ENCODE data around the gene LCTL. TPM values are rescaled to one million over a fixed set of nuclear protein-coding genes. Genes with fewer than 3 reads are reported as not detected.

LCTL gene
- total RNA-seq, 2 experiments from 2014 or later: not detected

DNA sequence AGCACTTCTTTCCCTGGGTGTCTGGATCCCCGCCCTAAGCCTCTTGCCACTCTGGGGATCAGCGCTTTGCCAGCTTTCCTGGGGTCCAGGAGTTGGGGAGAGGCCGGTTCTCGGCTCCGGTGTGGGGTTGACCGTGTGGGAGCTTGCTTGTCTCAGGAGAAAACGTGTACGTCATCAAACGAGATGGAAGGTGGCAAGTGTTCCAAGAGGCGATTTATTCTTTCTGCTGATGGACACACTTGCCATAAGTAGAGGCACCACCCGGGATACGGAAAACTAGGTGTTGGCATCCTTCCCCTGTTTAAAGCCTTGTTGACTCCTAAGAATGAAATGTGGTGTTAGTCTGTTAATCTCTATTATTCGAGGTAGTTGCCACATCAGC is 60.4 kb downstream of the LCTL start:
- TF ChIP-seq, protein P1, sequence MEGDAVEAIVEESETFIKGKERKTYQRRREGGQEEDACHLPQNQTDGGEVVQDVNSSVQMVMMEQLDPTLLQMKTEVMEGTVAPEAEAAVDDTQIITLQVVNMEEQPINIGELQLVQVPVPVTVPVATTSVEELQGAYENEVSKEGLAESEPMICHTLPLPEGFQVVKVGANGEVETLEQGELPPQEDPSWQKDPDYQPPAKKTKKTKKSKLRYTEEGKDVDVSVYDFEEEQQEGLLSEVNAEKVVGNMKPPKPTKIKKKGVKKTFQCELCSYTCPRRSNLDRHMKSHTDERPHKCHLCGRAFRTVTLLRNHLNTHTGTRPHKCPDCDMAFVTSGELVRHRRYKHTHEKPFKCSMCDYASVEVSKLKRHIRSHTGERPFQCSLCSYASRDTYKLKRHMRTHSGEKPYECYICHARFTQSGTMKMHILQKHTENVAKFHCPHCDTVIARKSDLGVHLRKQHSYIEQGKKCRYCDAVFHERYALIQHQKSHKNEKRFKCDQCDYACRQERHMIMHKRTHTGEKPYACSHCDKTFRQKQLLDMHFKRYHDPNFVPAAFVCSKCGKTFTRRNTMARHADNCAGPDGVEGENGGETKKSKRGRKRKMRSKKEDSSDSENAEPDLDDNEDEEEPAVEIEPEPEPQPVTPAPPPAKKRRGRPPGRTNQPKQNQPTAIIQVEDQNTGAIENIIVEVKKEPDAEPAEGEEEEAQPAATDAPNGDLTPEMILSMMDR (conservative IDR thresholded peaks at IDR 0.05; ENCODE audit: low read length): no peak
- no peak for TF ChIP-seq EZH2phosphoT487 (IDR thresholded peaks at IDR 0.05; ENCODE audit: borderline replicate concordance, low read depth, low read length)
- H3K79me2 ChIP-seq (ENCODE audit: insufficient read depth, low read depth, low read length): peaks cover 89% of the 10 kb centered on the region
- intact Hi-C loops (cut with micrococcal nuclease; ENCODE audit: unreplicated experiment): loop anchor here (10.0 kb wide), 3 partner anchors 199 to 1019 kb away; partner anchors contain the start of genes C15orf61 and SMAD6
- CTCF ChIA-PET (ENCODE audit: unreplicated experiment): interaction anchor here (1.0 kb wide), 1 partner anchor 9 kb away, joined by 4 read pairs; no protein-coding TSS in a partner anchor
- H3K9me2 ChIP-seq (ENCODE audit: insufficient read depth, low read length): no peaks in the 10 kb centered on the region
- BruUV-seq (replicated peaks): TSS peak; percentile 87
- peak overlapping the region; percentile 85 for H3K27ac ChIP-seq (ENCODE audit: low read depth, low read length, poor library complexity, severe bottlenecking)
- peak overlapping the region; percentile 78 for H3K4me2 ChIP-seq (ENCODE audit: low read length)
- H3K4me3 ChIP-seq (ENCODE audit: low read depth, low read length, poor library complexity, severe bottlenecking): peak overlapping the region; percentile 100
- DNase-seq (ENCODE audit: low spot score): no peak
- H3K36me3 ChIP-seq (ENCODE audit: insufficient read depth, low read length): peaks cover 59% of the 10 kb centered on the region
- peaks cover 47% of the 10 kb centered on the region for H3K4me1 ChIP-seq (ENCODE audit: insufficient read depth, low read length, poor library complexity, severe bottlenecking)
- POLR2A ChIA-PET: interaction anchor here (0.8 to 1.2 kb wide), 4 partner anchors 10 to 211 kb away, joined by 3 to 5 read pairs (median 4); no protein-coding TSS in a partner anchor
- peaks cover 35% of the 10 kb centered on the region for H4K20me1 ChIP-seq (ENCODE audit: insufficient read depth, low read length)
- no peaks in the 10 kb centered on the region for H3K9me3 ChIP-seq (ENCODE audit: low read length)
- peak overlapping the region; percentile 86 for H2AFZ ChIP-seq (ENCODE audit: low read length)

DNA sequence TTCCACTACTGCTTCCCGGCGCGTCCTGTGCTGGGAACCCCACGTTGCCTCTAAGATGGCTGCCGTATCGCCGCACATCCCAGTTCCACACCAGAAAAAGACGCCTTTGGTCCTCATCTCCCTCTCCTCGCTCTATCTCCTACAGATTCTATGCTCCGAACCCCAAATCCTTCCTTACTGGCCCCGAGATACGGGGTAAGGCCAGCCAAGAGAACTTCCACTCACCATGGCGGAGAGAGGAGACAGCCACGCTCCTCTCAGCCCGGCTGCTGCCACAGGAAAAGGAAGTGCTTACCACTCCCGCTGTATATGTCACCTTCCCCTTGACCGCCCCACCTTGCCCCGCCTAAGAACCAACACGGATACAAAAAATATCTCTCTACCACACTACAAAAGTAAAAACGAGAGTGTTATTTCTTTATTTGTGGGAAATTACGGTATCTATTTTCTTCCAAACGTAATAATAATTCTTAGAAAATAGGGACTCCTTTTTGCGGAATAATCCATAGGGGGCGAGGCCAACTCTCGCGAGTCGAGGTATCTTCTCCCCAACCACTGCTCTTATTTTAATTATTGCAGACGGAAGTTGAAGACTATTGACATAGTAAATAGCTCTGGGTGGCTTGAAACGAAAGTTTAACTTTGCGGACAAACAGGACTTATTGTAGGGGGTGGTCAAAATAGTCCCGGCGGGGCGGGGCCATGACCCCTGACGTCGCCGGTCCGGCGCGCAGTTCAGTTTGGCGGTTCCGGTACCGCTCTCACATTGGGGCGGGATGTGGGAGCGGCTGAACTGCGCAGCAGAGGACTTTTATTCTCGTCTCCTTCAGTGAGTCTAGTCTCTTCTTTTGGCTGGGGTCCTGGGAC is 61.0 kb downstream of the LCTL start, which contains the start of the genes RPL4 and ZWILCH:
RPL4 (minus strand) TSS at position 293 of the 867 bp plus-strand sequence; CDS start at position 228, 65 bp downstream.
ZWILCH (plus strand) TSS at position 764 of the 867 bp plus-strand sequence; CDS start at position 777, 13 bp downstream.
- Histone ChIP-seq H2AFZ (ENCODE audit: low read length) (peak within 1 kb of the TSS; percentile 86), H3K36me3 (ENCODE audit: insufficient read depth, low read length) (peaks cover 63% of the 10 kb centered on the region), H3K79me2 (ENCODE audit: insufficient read depth, low read depth, low read length) (peaks cover 94% of the 10 kb centered on the region), H3K4me2 (ENCODE audit: low read length) (peak within 1 kb of the TSS; percentile 78), H4K20me1 (ENCODE audit: insufficient read depth, low read length) (peaks cover 35% of the 10 kb centered on the region), H3K9me2 (ENCODE audit: insufficient read depth, low read length) (no peaks in the 10 kb centered on the region), H3K4me3 (ENCODE audit: low read depth, low read length, poor library complexity, severe bottlenecking) (peak within 1 kb of the TSS; percentile 100), H3K27ac (ENCODE audit: low read depth, low read length, poor library complexity, severe bottlenecking) (peak within 1 kb of the TSS; percentile 85), H3K9me3 (ENCODE audit: low read length) (no peaks in the 10 kb centered on the region), H3K4me1 (ENCODE audit: insufficient read depth, low read length, poor library complexity, severe bottlenecking) (peaks cover 53% of the 10 kb centered on the region)
- intact Hi-C loops (cut with micrococcal nuclease; ENCODE audit: unreplicated experiment): loop anchor here (10.0 kb wide), 3 partner anchors 200 to 1020 kb away; partner anchors contain the start of genes C15orf61 and SMAD6
- CTCF ChIA-PET (ENCODE audit: unreplicated experiment): interaction anchor here (1.0 kb wide), 1 partner anchor 8 kb away, joined by 4 read pairs; no protein-coding TSS in a partner anchor
- POLR2A ChIA-PET: interaction anchor here (0.7 to 1.2 kb wide), 7 partner anchors 11 to 211 kb away, joined by 3 to 6 read pairs (median 4); no protein-coding TSS in a partner anchor
- TF ChIP-seq, protein P1 (conservative IDR thresholded peaks at IDR 0.05; ENCODE audit: low read length): no peak
- no peak for TF ChIP-seq EZH2phosphoT487 (IDR thresholded peaks at IDR 0.05; ENCODE audit: borderline replicate concordance, low read depth, low read length)
- DNase-seq (ENCODE audit: low spot score): peak; percentile 91
- BruUV-seq (replicated peaks): no TSS peak

All from OCI-LY7 (cell line).